Astrocyte (in vitro differentiated cells and primary cell): ENCODE data around the gene RNH1. TPM values are rescaled to one million over a fixed set of nuclear protein-coding genes. Genes with fewer than 3 reads are reported as not detected.

Experiments
- DNase-seq: peaks from one replicate; pipeline ENCODE4 v3.0.0-alpha.2; 2010; ENCODE audit warnings: low read depth
- FAIRE-seq: peaks from 2 replicates; lab custom pipeline; 2011; peaks lifted over from hg19 to GRCh38; lab: Jason Lieb, UNC
- H2AFZ ChIP-seq: 2 replicates; pipeline ENCODE4 v1.6.0; 2012; ENCODE audit warnings: low read depth, low read length, inconsistent platforms
- H3K27ac ChIP-seq: 2 replicates; pipeline ENCODE4 v1.5.1; 2011; ENCODE audit warnings: low read depth, low read length, inconsistent platforms
- H3K27me3 ChIP-seq: 2 replicates; pipeline ENCODE4 v1.6.0; 2011; ENCODE audit warnings: low read length, inconsistent platforms; ENCODE audit not compliant: insufficient read depth
- H3K36me3 ChIP-seq: 2 replicates; pipeline ENCODE4 v1.5.1; 2011; ENCODE audit warnings: low read length, inconsistent platforms; ENCODE audit not compliant: insufficient read depth
- H3K4me1 ChIP-seq: 2 replicates; pipeline ENCODE4 v1.5.1; 2011; ENCODE audit warnings: low read length, inconsistent platforms; ENCODE audit not compliant: insufficient read depth
- H3K4me2 ChIP-seq: 2 replicates; pipeline ENCODE4 v1.6.0; 2012; ENCODE audit warnings: low read length, inconsistent platforms
- H3K4me3 ChIP-seq: 2 replicates; pipeline ENCODE4 v1.5.1; 2011; ENCODE audit warnings: low read depth, mild to moderate bottlenecking, low read length, inconsistent platforms; ENCODE audit not compliant: insufficient read depth
- H3K79me2 ChIP-seq: 2 replicates; pipeline ENCODE4 v1.6.0; 2012; ENCODE audit warnings: mild to moderate bottlenecking, low read length, inconsistent platforms; ENCODE audit not compliant: insufficient read depth
- H3K9ac ChIP-seq: 2 replicates; pipeline ENCODE4 v1.6.0; 2012; ENCODE audit warnings: mild to moderate bottlenecking, low read length, inconsistent platforms
- H3K9me3 ChIP-seq: 2 replicates; pipeline ENCODE4 v1.5.1; 2012; ENCODE audit warnings: low read depth, mild to moderate bottlenecking, low read length, inconsistent platforms; ENCODE audit not compliant: insufficient read depth
- H4K20me1 ChIP-seq: 2 replicates; pipeline ENCODE4 v1.6.0; 2012; ENCODE audit warnings: low read length, inconsistent platforms; ENCODE audit not compliant: insufficient read depth
- H3K27ac Mint-ChIP-seq: one replicate; pipeline ENCODE4 v1.8.0; 2021; ENCODE audit warnings: mild to moderate bottlenecking, mixed read lengths; ENCODE audit not compliant: unreplicated experiment
- H3K27me3 Mint-ChIP-seq: one replicate; pipeline ENCODE4 v1.8.0; 2021; ENCODE audit warnings: low read depth, mixed read lengths; ENCODE audit not compliant: unreplicated experiment
- H3K36me3 Mint-ChIP-seq: one replicate; pipeline ENCODE4 v1.8.0; 2021; ENCODE audit warnings: low read depth, mixed read lengths; ENCODE audit not compliant: unreplicated experiment
- H3K4me1 Mint-ChIP-seq: one replicate; pipeline ENCODE4 v1.8.0; 2021; ENCODE audit warnings: low read depth, mixed read lengths; ENCODE audit not compliant: unreplicated experiment
- H3K4me3 Mint-ChIP-seq: one replicate; pipeline ENCODE4 v1.8.0; 2021; ENCODE audit warnings: mild to moderate bottlenecking, moderate library complexity, mixed read lengths; ENCODE audit not compliant: unreplicated experiment
- H3K9me3 Mint-ChIP-seq: one replicate; pipeline ENCODE4 v1.8.0; 2021; ENCODE audit warnings: mild to moderate bottlenecking, mixed read lengths; ENCODE audit not compliant: unreplicated experiment
- CTCF ChIP-seq: IDR thresholded peaks from 2 replicates; pipeline ENCODE4 v1.5.1; 2011; ENCODE audit warnings: low read depth, mild to moderate bottlenecking, inconsistent platforms, low read length, moderate library complexity; ENCODE audit not compliant: insufficient read depth
- EZH2 ChIP-seq: IDR thresholded peaks from 2 replicates; pipeline ENCODE4 v1.6.1; 2012; ENCODE audit warnings: mild to moderate bottlenecking, low read length, inconsistent platforms; ENCODE audit not compliant: insufficient read depth
- total RNA-seq: library from RNA; stranded (reverse); gene quantifications from 2 replicates; pipeline ENCODE4 v1.2.1, GENCODE V29; 2021

Gene RNH1
- total RNA-seq, 1 donor from 2014 or later = 117 TPM

DNA sequence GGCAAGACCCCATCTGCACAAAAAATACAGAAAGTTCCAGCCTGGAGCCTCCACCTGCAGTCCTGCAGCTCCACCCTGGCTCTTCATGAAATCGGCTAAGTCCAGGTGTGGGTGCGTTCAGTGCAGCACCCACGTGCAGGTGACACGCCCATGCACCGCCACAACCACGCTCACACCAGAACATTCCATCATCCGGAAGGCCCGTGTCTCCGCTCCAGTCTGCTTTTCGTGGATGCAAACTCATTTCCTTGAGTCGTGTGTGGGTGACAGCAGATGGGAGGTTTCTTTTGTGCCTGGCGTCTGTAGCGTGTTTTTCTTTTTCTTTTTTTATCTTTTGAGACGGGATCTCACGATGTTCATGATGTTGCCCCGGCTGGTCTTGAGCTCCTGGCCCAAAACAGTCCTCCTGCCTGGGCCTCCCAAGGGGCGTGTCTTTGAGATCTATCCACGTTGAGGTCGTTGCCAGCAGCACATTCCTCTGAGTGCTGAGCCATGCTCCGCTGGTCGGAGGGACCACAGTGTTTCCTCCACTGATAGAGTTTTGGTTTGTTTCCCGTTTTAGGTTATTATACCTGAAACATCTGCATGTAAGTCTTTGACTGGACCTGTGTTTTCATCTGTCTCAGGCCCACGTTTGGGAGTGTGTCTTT, 49.8 kb downstream of the RNH1 start:
- H3K9me3 Mint-ChIP-seq = peaks cover 2% of the 10 kb centered on the region
- Histone ChIP-seq H3K27ac (no peak overlapping the region), H4K20me1 (peaks cover 59% of the 10 kb centered on the region), H3K9me3 (no peaks in the 10 kb centered on the region), H3K9ac (no peak overlapping the region), H3K79me2 (peaks cover 87% of the 10 kb centered on the region), H2AFZ (no peak overlapping the region), H3K4me2 (no peak overlapping the region), H3K4me1 (no peaks in the 10 kb centered on the region), H3K4me3 (no peak overlapping the region), H3K36me3 (peaks cover 7% of the 10 kb centered on the region), H3K27me3 (no peaks in the 10 kb centered on the region)
- H3K27ac Mint-ChIP-seq = no peak overlapping the region
- no peak overlapping the region for H3K4me3 Mint-ChIP-seq
- H3K27me3 Mint-ChIP-seq = no peaks in the 10 kb centered on the region
- H3K36me3 Mint-ChIP-seq = peaks cover 18% of the 10 kb centered on the region
- DNase-seq = no peak
- no peak for TF ChIP-seq CTCF
- TF ChIP-seq EZH2 = no peak
- no peak for FAIRE-seq
- peaks cover 4% of the 10 kb centered on the region for H3K4me1 Mint-ChIP-seq

DNA sequence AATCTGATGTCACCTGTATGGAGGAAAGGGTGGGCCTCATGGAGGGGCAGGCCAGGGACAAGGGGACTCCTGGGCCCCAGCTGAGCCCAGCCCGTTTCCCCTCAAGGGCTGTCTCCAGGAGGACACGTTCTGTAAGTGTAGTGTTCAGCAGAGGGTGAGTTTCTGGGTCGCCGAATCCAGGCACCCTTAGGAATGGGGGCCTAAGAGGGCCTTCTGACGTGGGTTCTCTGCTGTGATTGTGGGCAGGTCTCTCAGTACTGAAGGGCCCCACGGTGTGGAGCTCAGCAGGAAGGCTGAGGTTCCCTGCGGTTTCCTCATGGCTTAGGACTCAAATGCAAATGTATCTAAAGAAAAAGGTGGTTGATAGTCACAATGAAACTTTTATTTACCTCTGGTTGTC, 50.5 kb downstream of the RNH1 start:
- H3K36me3 Mint-ChIP-seq = peaks cover 18% of the 10 kb centered on the region
- no peak for DNase-seq
- no peak overlapping the region for H3K4me3 ChIP-seq
- H3K4me2 ChIP-seq = no peak overlapping the region
- H3K36me3 ChIP-seq = peaks cover 7% of the 10 kb centered on the region
- H3K27ac Mint-ChIP-seq = no peak overlapping the region
- H3K4me3 Mint-ChIP-seq = no peak overlapping the region
- H3K27me3 Mint-ChIP-seq = no peaks in the 10 kb centered on the region
- H3K9ac ChIP-seq = no peak overlapping the region
- no peaks in the 10 kb centered on the region for H3K27me3 ChIP-seq
- no peaks in the 10 kb centered on the region for H3K9me3 ChIP-seq
- no peak for TF ChIP-seq EZH2
- TF ChIP-seq CTCF = no peak
- no peak overlapping the region for H3K27ac ChIP-seq
- H3K79me2 ChIP-seq = peaks cover 87% of the 10 kb centered on the region
- peaks cover under 1% of the 10 kb centered on the region for H3K4me1 ChIP-seq
- peaks cover 6% of the 10 kb centered on the region for H3K4me1 Mint-ChIP-seq
- H3K9me3 Mint-ChIP-seq = peaks cover 2% of the 10 kb centered on the region
- H4K20me1 ChIP-seq = peaks cover 66% of the 10 kb centered on the region
- FAIRE-seq = no peak
- no peak overlapping the region for H2AFZ ChIP-seq

DNA sequence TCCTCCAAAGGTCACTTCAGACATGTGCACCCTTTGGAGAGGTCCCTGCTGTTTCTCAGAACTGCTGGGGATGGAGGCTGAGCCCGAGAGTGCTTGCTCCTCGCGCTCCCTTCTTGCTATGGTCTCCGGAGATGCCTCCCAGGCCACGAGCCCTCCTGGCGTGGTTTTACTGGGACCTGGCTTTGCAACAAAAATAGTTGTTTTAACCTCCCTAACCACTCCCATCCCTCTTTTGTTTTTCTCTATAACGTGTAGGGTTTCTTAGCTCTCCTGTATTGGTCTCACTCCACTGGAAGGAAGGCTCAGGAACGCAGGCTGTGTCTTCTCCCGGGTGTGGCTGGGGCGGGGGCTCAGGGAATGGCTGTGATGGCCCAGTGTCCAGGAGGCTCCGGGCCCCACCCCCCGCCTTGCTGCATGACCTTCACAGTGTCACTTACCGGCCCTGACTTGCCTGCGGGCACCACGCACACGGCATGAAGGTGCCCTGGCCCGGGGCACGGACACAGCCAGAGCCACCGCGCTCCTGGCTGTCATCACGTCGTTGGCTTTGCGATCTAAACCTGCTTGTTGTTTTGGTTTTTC, 51.4 kb downstream of the RNH1 start:
- H3K27ac Mint-ChIP-seq = no peak overlapping the region
- TF ChIP-seq CTCF = no peak
- TF ChIP-seq EZH2 = no peak
- Histone ChIP-seq H3K27ac (no peak overlapping the region), H3K27me3 (no peaks in the 10 kb centered on the region), H3K4me3 (no peak overlapping the region), H3K79me2 (peaks cover 92% of the 10 kb centered on the region), H3K4me1 (peaks cover 8% of the 10 kb centered on the region), H3K36me3 (peaks cover 7% of the 10 kb centered on the region), H3K9me3 (no peaks in the 10 kb centered on the region), H2AFZ (no peak overlapping the region), H4K20me1 (peaks cover 74% of the 10 kb centered on the region), H3K9ac (no peak overlapping the region), H3K4me2 (no peak overlapping the region)
- H3K9me3 Mint-ChIP-seq = peaks cover 2% of the 10 kb centered on the region
- H3K4me1 Mint-ChIP-seq = peaks cover 7% of the 10 kb centered on the region
- FAIRE-seq (no peak), DNase-seq (no peak)
- H3K27me3 Mint-ChIP-seq = no peaks in the 10 kb centered on the region
- H3K36me3 Mint-ChIP-seq = peaks cover 18% of the 10 kb centered on the region
- H3K4me3 Mint-ChIP-seq = no peak overlapping the region
